OCI-LY7 (cell line): ENCODE data around the gene AREG. TPM values are rescaled to one million over a fixed set of nuclear protein-coding genes. Genes with fewer than 3 reads are reported as not detected.

Experiments used
- BruUV-seq: library from RNA; stranded (reverse); fragments of 400-500 nt; replicated peaks from 2 replicates; lab custom pipeline; 2021; lab: Mats Ljungman, UMichigan
- CTCF ChIA-PET: fragments of 300-600 bp; sonication (Branson Sonifier 250); formaldehyde crosslinking; loops from one replicate; lab custom pipeline; 2022; ENCODE audit warnings: antibody characterized with exemption; ENCODE audit not compliant: unreplicated experiment; lab: Charles Lee
- POLR2A ChIA-PET: fragments of 300-600 bp; sonication (Branson Sonifier 250); formaldehyde crosslinking; loops from one replicate; lab custom pipeline; 2022; ENCODE audit warnings: antibody characterized with exemption; lab: Charles Lee
- DNase-seq: peaks from one replicate; pipeline ENCODE4 v3.0.0-alpha.2; 2015; ENCODE audit warnings: low spot score
- H2AFZ ChIP-seq: fragments of 200-600 bp; sonication (generic), shearing (Covaris generic); 2 replicates; pipeline ENCODE4 v1.6.1; 2014; ENCODE audit warnings: mild to moderate bottlenecking, antibody characterized with exemption, low read length, moderate library complexity
- H3K27ac ChIP-seq: fragments of 200-600 bp; sonication (generic); 2 replicates; pipeline ENCODE4 v1.5.1; 2014; ENCODE audit warnings: mixed run types, low read depth, mild to moderate bottlenecking, moderate library complexity, low read length, inconsistent platforms; ENCODE audit not compliant: poor library complexity, severe bottlenecking
- H3K36me3 ChIP-seq: fragments of 200-600 bp; sonication (generic); 2 replicates; pipeline ENCODE4 v1.6.1; 2014; ENCODE audit warnings: mild to moderate bottlenecking, antibody characterized with exemption, low read length, moderate library complexity, mixed read lengths; ENCODE audit not compliant: insufficient read depth
- H3K4me1 ChIP-seq: fragments of 200-600 bp; sonication (generic); 2 replicates; pipeline ENCODE4 v1.5.1; 2014; ENCODE audit warnings: mild to moderate bottlenecking, low read length; ENCODE audit not compliant: insufficient read depth, poor library complexity, severe bottlenecking
- H3K4me2 ChIP-seq: fragments of 200-600 bp; sonication (generic); 2 replicates; pipeline ENCODE4 v1.6.1; 2014; ENCODE audit warnings: mild to moderate bottlenecking, low read length
- H3K4me3 ChIP-seq: fragments of 200-600 bp; sonication (generic); 2 replicates; pipeline ENCODE4 v1.5.1; 2014; ENCODE audit warnings: mild to moderate bottlenecking, low read depth, low read length; ENCODE audit not compliant: poor library complexity, severe bottlenecking
- H3K79me2 ChIP-seq: fragments of 200-600 bp; sonication (generic); 2 replicates; pipeline ENCODE4 v1.6.1; 2016; ENCODE audit warnings: low read depth, mild to moderate bottlenecking, low read length, moderate library complexity, mixed read lengths; ENCODE audit not compliant: insufficient read depth
- H3K9me2 ChIP-seq: fragments of 200-600 bp; sonication (generic); 2 replicates; pipeline ENCODE4 v1.6.1; 2016; ENCODE audit warnings: mild to moderate bottlenecking, low read length, mixed read lengths; ENCODE audit not compliant: insufficient read depth
- H3K9me3 ChIP-seq: fragments of 200-600 bp; sonication (generic); 2 replicates; pipeline ENCODE4 v1.6.1; 2014; ENCODE audit warnings: mild to moderate bottlenecking, mixed run types, low read length, mixed read lengths
- H4K20me1 ChIP-seq: fragments of 200-600 bp; sonication (generic); 2 replicates; pipeline ENCODE4 v1.6.1; 2014; ENCODE audit warnings: mild to moderate bottlenecking, antibody characterized with exemption, low read length, moderate library complexity, mixed read lengths; ENCODE audit not compliant: insufficient read depth
- CTCF ChIP-seq: fragments of 200-600 bp; sonication (generic); conservative IDR thresholded peaks from 2 replicates; pipeline ENCODE4 v1.5.1; 2014; ENCODE audit warnings: mild to moderate bottlenecking, antibody characterized with exemption, low read length, moderate library complexity, mixed read lengths
- EZH2phosphoT487 ChIP-seq: fragments of 200-600 bp; sonication (generic); IDR thresholded peaks from 2 replicates; pipeline ENCODE4 v1.6.1; 2018; ENCODE audit warnings: low read depth, borderline replicate concordance, mild to moderate bottlenecking, mixed run types, antibody characterized with exemption, low read length, moderate library complexity, mixed read lengths
- intact Hi-C: fragments of 100-400 bp; cut with micrococcal nuclease; formaldehyde crosslinking; loops from one replicate; pipeline ENCODE4 v1.10.0; 2022; ENCODE audit not compliant: unreplicated experiment
- total RNA-seq, 2 experiments: library from RNA; depleted of rRNA in 1 of 2; stranded (reverse); fragments of >200 nt in 1 of 2; shearing (Covaris generic) in 1 of 2; gene quantifications; 2 replicates each; pipeline ENCODE4 v1.2.3, GENCODE V29; 2014 to 2022

Gene AREG
- total RNA-seq, 2 experiments from 2014 or later: not detected

- intact Hi-C loops: no loop called here
- no peak for TF ChIP-seq EZH2phosphoT487
- TF ChIP-seq CTCF: no peak
- CTCF ChIA-PET: no interaction called here
Observed at GRCh38 chr4:74486905-74487304, 42.0 kb downstream of the AREG start.

DNA sequence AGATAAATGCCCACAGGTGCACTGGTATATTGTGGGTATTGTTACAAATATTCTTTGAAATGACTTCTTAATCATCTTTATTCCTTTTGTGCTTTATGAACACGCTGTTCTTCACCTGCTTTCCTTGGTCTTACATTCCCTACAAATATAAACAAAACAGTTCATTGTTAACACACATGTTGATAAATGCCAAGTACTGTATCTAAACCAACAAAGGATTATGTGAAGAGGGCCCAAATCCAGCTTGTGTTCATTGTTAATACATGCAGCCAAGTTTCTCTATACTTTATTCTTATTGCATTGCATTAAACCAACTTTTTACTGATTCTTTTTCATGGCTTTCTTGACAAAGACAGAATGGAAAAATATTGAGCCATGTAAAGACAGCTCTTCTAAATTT is 42.8 kb downstream of the AREG start:
- Histone ChIP-seq H3K4me1 (no peaks in the 10 kb centered on the region), H3K4me2 (no peak overlapping the region), H3K27ac (no peak overlapping the region), H3K9me2 (no peaks in the 10 kb centered on the region), H3K36me3 (no peaks in the 10 kb centered on the region), H4K20me1 (no peaks in the 10 kb centered on the region), H2AFZ (no peak overlapping the region), H3K79me2 (no peaks in the 10 kb centered on the region), H3K4me3 (no peak overlapping the region), H3K9me3 (no peaks in the 10 kb centered on the region)
- intact Hi-C loops: no loop called here
- DNase-seq: no peak
- TF ChIP-seq EZH2phosphoT487 (no peak), CTCF (no peak)
- no TSS peak for BruUV-seq
- POLR2A ChIA-PET: no interaction called here
- CTCF ChIA-PET: no interaction called here

More at GRCh38 chr4:74486905-74487304, 42.0 kb downstream of the AREG start:
- H3K4me1 ChIP-seq: no peaks in the 10 kb centered on the region
- no peak overlapping the region for H3K27ac ChIP-seq
- no peak for DNase-seq
- POLR2A ChIA-PET: no interaction called here
- H3K4me3 ChIP-seq: no peak overlapping the region
- BruUV-seq: no TSS peak
- no peaks in the 10 kb centered on the region for H4K20me1 ChIP-seq
- no peaks in the 10 kb centered on the region for H3K9me3 ChIP-seq
- H3K9me2 ChIP-seq: no peaks in the 10 kb centered on the region
- H2AFZ ChIP-seq: no peak overlapping the region
- no peaks in the 10 kb centered on the region for H3K79me2 ChIP-seq
- H3K36me3 ChIP-seq: no peaks in the 10 kb centered on the region
- H3K4me2 ChIP-seq: no peak overlapping the region

DNA sequence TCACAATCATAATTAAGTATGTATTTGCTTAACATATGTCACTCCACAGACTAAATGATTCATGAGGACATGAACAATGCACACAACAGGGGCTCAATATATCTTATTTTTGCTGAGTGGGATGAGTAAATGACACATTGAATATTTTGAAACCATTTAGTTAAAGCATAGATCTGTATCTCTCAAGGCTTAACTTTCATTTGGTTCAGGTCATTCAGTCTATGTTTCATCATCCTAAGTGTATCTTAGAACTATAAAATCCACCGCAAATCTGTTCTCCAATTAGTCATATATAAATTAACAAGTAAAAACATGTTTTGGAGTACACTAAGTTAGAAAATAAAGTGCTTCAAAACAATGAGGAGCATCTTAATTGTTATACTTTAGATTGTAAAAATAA is 45.8 kb downstream of the AREG start:
- Histone ChIP-seq H4K20me1 (no peaks in the 10 kb centered on the region), H3K4me3 (no peak overlapping the region), H3K79me2 (no peaks in the 10 kb centered on the region), H3K9me3 (no peaks in the 10 kb centered on the region), H3K27ac (no peak overlapping the region), H2AFZ (no peak overlapping the region), H3K36me3 (no peaks in the 10 kb centered on the region), H3K4me2 (no peak overlapping the region), H3K9me2 (no peaks in the 10 kb centered on the region), H3K4me1 (no peaks in the 10 kb centered on the region)
- no peak for DNase-seq
- BruUV-seq: no TSS peak
- CTCF ChIA-PET: no interaction called here
- POLR2A ChIA-PET: interaction anchor here (0.6 to 0.9 kb wide), 3 partner anchors 44 to 1568 kb away, joined by 3 read pairs; no protein-coding TSS in a partner anchor
- intact Hi-C loops: no loop called here
- TF ChIP-seq EZH2phosphoT487: no peak
- no peak for TF ChIP-seq CTCF
